Hepatocyte (in vitro differentiated cells): ENCODE results near the gene CGRRF1. TPM values are rescaled to one million over a fixed set of nuclear protein-coding genes. Genes with fewer than 3 reads are reported as not detected.

ENCODE experiments used
- DNase-seq: peaks from one replicate; pipeline ENCODE4 v3.0.0-alpha.2; 2016; ENCODE audit warnings: low spot score
- H2AFZ ChIP-seq: fragments of 200-600 bp; sonication (generic); 2 replicates; pipeline ENCODE4 v1.6.0; 2016; ENCODE audit warnings: antibody characterized with exemption, mild to moderate bottlenecking
- H3K27ac ChIP-seq: fragments of 200-600 bp; sonication (generic); 2 replicates; pipeline ENCODE4 v1.5.1; 2016; ENCODE audit warnings: mild to moderate bottlenecking
- H3K27me3 ChIP-seq: fragments of 200-600 bp; sonication (generic); 2 replicates; pipeline ENCODE4 v1.6.1; 2016
- H3K36me3 ChIP-seq: fragments of 200-600 bp; sonication (generic); replicated peaks from 2 replicates; pipeline ENCODE4 v1.5.1; 2016; ENCODE audit warnings: low read depth; ENCODE audit not compliant: insufficient read depth
- H3K4me1 ChIP-seq: fragments of 200-600 bp; sonication (generic); 2 replicates; pipeline ENCODE4 v1.5.1; 2016; ENCODE audit warnings: mild to moderate bottlenecking, moderate library complexity; ENCODE audit not compliant: insufficient read depth
- H3K4me2 ChIP-seq: fragments of 200-600 bp; sonication (generic); 2 replicates; pipeline ENCODE4 v1.6.0; 2016
- H3K4me3 ChIP-seq: fragments of 200-600 bp; sonication (generic); 2 replicates; pipeline ENCODE4 v1.5.1; 2016; ENCODE audit warnings: mild to moderate bottlenecking
- H3K79me2 ChIP-seq: fragments of 200-600 bp; sonication (generic); 2 replicates; pipeline ENCODE4 v1.6.0; 2017; ENCODE audit warnings: mild to moderate bottlenecking
- H3K9me2 ChIP-seq: fragments of 200-600 bp; sonication (generic); replicated peaks from 2 replicates; pipeline ENCODE4 v1.6.0; 2017; ENCODE audit warnings: mild to moderate bottlenecking; ENCODE audit not compliant: insufficient read depth
- H3K9me3 ChIP-seq: fragments of 200-600 bp; sonication (generic); 2 replicates; pipeline ENCODE4 v1.5.1; 2016; ENCODE audit warnings: low read depth, mild to moderate bottlenecking
- H4K20me1 ChIP-seq: fragments of 200-600 bp; sonication (generic); 2 replicates; pipeline ENCODE4 v1.6.0; 2016; ENCODE audit warnings: mild to moderate bottlenecking; ENCODE audit not compliant: insufficient read depth, poor library complexity, severe bottlenecking
- CTCF ChIP-seq: fragments of 200-600 bp; sonication (generic); IDR thresholded peaks from 2 replicates; pipeline ENCODE4 v1.5.1; 2016; ENCODE audit warnings: antibody characterized with exemption, mild to moderate bottlenecking; ENCODE audit not compliant: poor library complexity
- EZH2 ChIP-seq: fragments of 200-600 bp; sonication (generic); IDR thresholded peaks from 2 replicates; pipeline ENCODE4 v1.6.1; 2016; ENCODE audit warnings: antibody characterized with exemption, mild to moderate bottlenecking, borderline replicate concordance
- EZH2phosphoT487 ChIP-seq: fragments of 200-600 bp; sonication (generic); IDR thresholded peaks from one replicate; pipeline ENCODE4 v1.6.1; 2018; ENCODE audit warnings: antibody characterized with exemption, mild to moderate bottlenecking, low read depth, moderate library complexity; ENCODE audit not compliant: unreplicated experiment, severe bottlenecking
- WGBS: methylation state at CpG from one replicate; pipeline ENCODE4 v1.1.6; 2016; ENCODE audit warnings: low lambda C conversion rate; ENCODE audit errors: missing lambda C conversion rate; 5-methylcytosine and 5-hydroxymethylcytosine counted together
- polyA plus RNA-seq: library from polyadenylated mRNA; unstranded; fragments of >200 nt; fragmentation: Nextera tagmentation; extraction: Ambion mirVana; gene quantifications from 2 replicates; pipeline ENCODE4 v1.2.1, GENCODE V29; 2016
- total RNA-seq: library from RNA; depleted of rRNA; stranded (reverse); fragments of >200 nt; gene quantifications from 2 replicates; pipeline ENCODE4 v1.2.3, GENCODE V29; 2014

Gene CGRRF1
- total and polyA plus RNA-seq, 2 experiments from 2014 or later = 20.7 to 27.0 TPM

DNA sequence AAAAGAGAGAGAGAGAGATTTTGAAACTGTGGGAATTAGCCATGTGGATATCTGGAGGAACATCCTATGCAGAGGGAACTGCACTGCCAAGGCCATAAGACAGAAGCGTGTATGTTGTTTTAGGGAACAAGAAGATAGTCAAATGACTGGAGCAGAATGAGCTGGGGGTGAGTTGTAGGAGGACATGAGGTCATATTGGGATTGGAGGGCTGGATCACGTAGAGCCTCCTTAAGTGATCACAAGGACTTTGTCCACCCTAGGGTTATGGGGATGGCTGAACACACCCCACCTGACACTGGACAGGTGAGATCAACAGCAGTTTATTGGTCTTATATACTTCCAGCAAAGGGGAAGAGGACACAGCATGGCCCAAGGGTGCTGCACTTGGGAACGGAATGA is 8.2 kb upstream of the CGRRF1 start:
- Histone ChIP-seq H3K79me2 (no peaks in the 10 kb centered on the region), H3K9me3 (no peaks in the 10 kb centered on the region), H3K4me3 (no peak overlapping the region), H3K4me1 (peaks cover 6% of the 10 kb centered on the region), H3K27ac (no peak overlapping the region), H3K4me2 (no peak overlapping the region), H3K27me3 (no peaks in the 10 kb centered on the region), H4K20me1 (no peaks in the 10 kb centered on the region), H3K36me3 (no peaks in the 10 kb centered on the region), H2AFZ (no peak overlapping the region), H3K9me2 (no peaks in the 10 kb centered on the region)
- 95% methylated on average over 3 of the region's 3 CpGs for WGBS
- no peak for DNase-seq
- no peak for TF ChIP-seq CTCF
- TF ChIP-seq EZH2phosphoT487 = no peak
- no peak for TF ChIP-seq EZH2

- Histone ChIP-seq H3K27me3 (no peaks in the 10 kb centered on the region), H3K9me2 (no peaks in the 10 kb centered on the region), H2AFZ (no peak overlapping the region), H3K27ac (no peak overlapping the region), H3K36me3 (no peaks in the 10 kb centered on the region), H4K20me1 (no peaks in the 10 kb centered on the region), H3K4me2 (no peak overlapping the region), H3K4me1 (peaks cover 6% of the 10 kb centered on the region), H3K4me3 (no peak overlapping the region), H3K9me3 (no peaks in the 10 kb centered on the region), H3K79me2 (no peaks in the 10 kb centered on the region)
- 31% methylated on average over 2 of the region's 2 CpGs for WGBS
- TF ChIP-seq EZH2phosphoT487 (no peak), CTCF (no peak), EZH2 (no peak)
- no peak for DNase-seq
Measured at GRCh38 chr14:54502602-54503001, 7.1 kb upstream of the CGRRF1 start.

DNA sequence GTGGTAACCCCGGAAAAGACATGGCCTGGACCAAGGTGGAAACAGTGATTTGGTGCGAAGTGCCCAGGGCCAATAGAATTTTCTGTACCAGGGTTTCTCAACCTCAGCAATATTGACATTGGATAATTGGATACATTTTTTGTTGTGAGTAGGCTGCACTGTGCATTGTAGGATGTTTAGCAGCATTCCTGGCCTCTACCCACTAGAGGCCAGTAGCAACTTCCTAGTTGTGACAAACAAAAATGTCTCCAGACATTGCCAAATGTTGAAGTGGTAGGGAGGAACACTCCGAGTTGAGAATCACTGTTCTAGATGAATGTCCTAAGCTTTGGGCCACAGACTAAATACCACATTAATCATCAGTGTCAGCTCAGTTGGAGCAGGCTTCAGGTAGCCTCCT is 6.2 kb upstream of the CGRRF1 start:
- no peaks in the 10 kb centered on the region for H4K20me1 ChIP-seq
- no peaks in the 10 kb centered on the region for H3K79me2 ChIP-seq
- WGBS = 84% methylated on average over 3 of the region's 3 CpGs
- H2AFZ ChIP-seq = no peak overlapping the region
- DNase-seq = peak; percentile 23
- TF ChIP-seq EZH2 (no peak), CTCF (peak; percentile 38)
- no peak overlapping the region for H3K4me3 ChIP-seq
- no peaks in the 10 kb centered on the region for H3K9me3 ChIP-seq
- no peak overlapping the region for H3K27ac ChIP-seq
- no peaks in the 10 kb centered on the region for H3K36me3 ChIP-seq
- no peaks in the 10 kb centered on the region for H3K27me3 ChIP-seq
- no peak overlapping the region for H3K4me2 ChIP-seq
- no peaks in the 10 kb centered on the region for H3K9me2 ChIP-seq
- H3K4me1 ChIP-seq = no peaks in the 10 kb centered on the region

DNA sequence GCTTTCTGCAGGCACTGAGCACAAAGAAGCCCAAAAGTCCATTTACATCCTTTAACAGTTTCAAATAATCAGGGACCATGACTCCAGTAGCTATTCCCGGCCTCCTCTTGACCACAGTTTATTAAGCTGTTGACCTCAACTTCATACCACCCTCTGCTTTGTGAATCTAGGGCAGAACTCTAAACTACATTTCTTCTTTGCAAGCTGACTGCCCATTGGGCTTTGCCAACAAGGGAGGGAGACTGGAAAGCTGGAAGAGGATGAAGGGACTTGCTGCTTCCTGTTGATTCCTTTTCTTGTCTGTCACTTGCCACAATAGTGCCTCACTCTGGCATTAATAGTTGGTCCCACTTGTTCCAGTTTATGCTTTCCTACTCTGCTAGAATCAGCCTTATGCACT is 2.7 kb downstream of the CGRRF1 start:
- Histone ChIP-seq H3K4me1 (peaks cover 6% of the 10 kb centered on the region), H3K9me2 (no peaks in the 10 kb centered on the region), H4K20me1 (no peaks in the 10 kb centered on the region), H3K4me3 (no peak overlapping the region), H2AFZ (no peak overlapping the region), H3K4me2 (no peak overlapping the region), H3K79me2 (peaks cover 71% of the 10 kb centered on the region), H3K36me3 (no peaks in the 10 kb centered on the region), H3K9me3 (no peaks in the 10 kb centered on the region), H3K27ac (no peak overlapping the region), H3K27me3 (no peaks in the 10 kb centered on the region)
- WGBS = 90% methylated on average over 1 of the region's 1 CpG
- no peak for DNase-seq
- no peak for TF ChIP-seq EZH2
- no peak for TF ChIP-seq EZH2phosphoT487
- TF ChIP-seq CTCF = no peak
